MCF 10A (cell line): ENCODE measurements around the gene ZSWIM7. TPM values are rescaled to one million over a fixed set of nuclear protein-coding genes. Genes with fewer than 3 reads are reported as not detected.

Source experiments
- BruUV-seq: library from RNA; stranded (reverse); fragments of 400-500 nt; replicated peaks from 2 replicates; lab custom pipeline; 2021; lab: Mats Ljungman, UMichigan
- CTCF ChIA-PET: fragments of 300-600 bp; sonication (Branson Sonifier 250); formaldehyde crosslinking; extraction: SDS; loops from one replicate; lab custom pipeline; 2021; ENCODE audit warnings: antibody characterized with exemption, inconsistent platforms; lab: Yijun Ruan, JAX
- POLR2A ChIA-PET: fragments of 300-600, 350-650 bp; sonication (Branson Sonifier 250); formaldehyde crosslinking; extraction: SDS; loops from one replicate; lab custom pipeline; 2020; ENCODE audit warnings: antibody characterized with exemption, inconsistent platforms; lab: Yijun Ruan, JAX
- DNase-seq: peaks from one replicate; pipeline ENCODE4 v3.0.0-alpha.2; 2018; ENCODE audit not compliant: unreplicated experiment
- H3K27ac Mint-ChIP-seq: one replicate; pipeline ENCODE4 v1.8.0; 2022; ENCODE audit warnings: mild to moderate bottlenecking, low read depth, mixed read lengths; ENCODE audit not compliant: unreplicated experiment
- H3K27me3 Mint-ChIP-seq: one replicate; pipeline ENCODE4 v1.8.0; 2022; ENCODE audit warnings: mixed read lengths; ENCODE audit not compliant: insufficient read depth, unreplicated experiment
- H3K36me3 Mint-ChIP-seq: one replicate; pipeline ENCODE4 v1.8.0; 2022; ENCODE audit warnings: mild to moderate bottlenecking, moderate library complexity, mixed read lengths; ENCODE audit not compliant: insufficient read depth, unreplicated experiment
- H3K4me1 Mint-ChIP-seq: one replicate; pipeline ENCODE4 v1.8.0; 2022; ENCODE audit warnings: mixed read lengths; ENCODE audit not compliant: insufficient read depth, unreplicated experiment
- H3K4me3 Mint-ChIP-seq: one replicate; pipeline ENCODE4 v1.8.0; 2022; ENCODE audit warnings: mild to moderate bottlenecking, moderate library complexity, mixed read lengths; ENCODE audit not compliant: unreplicated experiment
- H3K9me3 Mint-ChIP-seq: one replicate; pipeline ENCODE4 v1.8.0; 2022; ENCODE audit warnings: mixed read lengths; ENCODE audit not compliant: unreplicated experiment
- intact Hi-C: fragments of 100-400 bp; cut with micrococcal nuclease; formaldehyde crosslinking; loops from 2 replicates; pipeline ENCODE4 v1.14.1; 2022
- total RNA-seq: library from RNA; stranded (reverse); gene quantifications from 2 replicates; pipeline ENCODE4 v1.2.3, GENCODE V29; 2022
- TF ChIP-seq, protein P1 (sequence below): fragments of 200-600 bp; IDR thresholded peaks from one replicate; pipeline ENCODE4 v1.8.0; 2022; ENCODE audit warnings: antibody characterized with exemption, mild to moderate bottlenecking; ENCODE audit not compliant: unreplicated experiment

Gene ZSWIM7
- total RNA-seq, 1 experiment from 2014 or later = 44.1 TPM

DNA sequence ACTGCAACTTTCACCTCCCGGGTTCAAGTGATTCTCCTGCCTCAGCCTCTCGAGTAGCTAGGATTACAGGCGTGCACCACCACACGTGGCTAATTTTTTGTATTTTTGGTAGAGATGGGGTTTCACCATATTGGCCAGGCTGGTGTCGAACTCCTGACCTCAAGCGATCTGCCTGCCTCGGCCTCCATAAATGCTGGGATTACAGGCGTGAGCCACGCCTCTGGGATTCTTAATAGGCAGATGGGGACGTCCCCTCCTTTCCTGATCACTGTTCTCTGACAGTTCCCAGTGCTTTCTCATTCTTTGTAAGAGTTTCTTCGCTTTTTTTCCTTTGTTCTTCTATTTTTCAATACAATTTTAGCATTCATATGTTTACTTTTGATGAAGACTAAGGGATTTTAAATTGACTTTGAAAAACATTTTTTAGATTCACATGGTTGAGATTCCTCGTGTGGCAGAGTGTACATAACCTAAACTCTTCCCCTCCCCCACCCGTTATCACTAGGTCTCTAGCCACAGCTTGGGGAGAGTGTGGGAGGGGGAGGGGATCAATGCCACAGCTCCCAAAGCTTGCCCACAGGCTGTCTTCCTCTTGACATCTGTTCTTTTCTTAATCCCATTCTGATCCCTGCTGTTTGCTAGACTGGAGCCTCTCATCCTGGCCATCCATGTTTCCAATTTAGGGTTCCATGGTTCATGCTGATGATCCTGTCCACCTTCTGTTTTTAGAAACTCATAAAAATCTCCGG lies 43.5 kb downstream of the ZSWIM7 start:
- Mint-ChIP-seq H3K4me1 (peaks cover 36% of the 10 kb centered on the region), H3K9me3 (no peaks in the 10 kb centered on the region), H3K27me3 (no peaks in the 10 kb centered on the region), H3K4me3 (no peak overlapping the region), H3K27ac (no peak overlapping the region), H3K36me3 (peaks cover 24% of the 10 kb centered on the region)
- no peak for DNase-seq
- ChIA-PET POLR2A (no interaction called here), CTCF (interaction anchor here (0.6 kb wide), 1 partner anchor 459 kb away, joined by 4 read pairs; no protein-coding TSS in a partner anchor)
- intact Hi-C loops = no loop called here
- no TSS peak for BruUV-seq
- TF ChIP-seq, protein P1, sequence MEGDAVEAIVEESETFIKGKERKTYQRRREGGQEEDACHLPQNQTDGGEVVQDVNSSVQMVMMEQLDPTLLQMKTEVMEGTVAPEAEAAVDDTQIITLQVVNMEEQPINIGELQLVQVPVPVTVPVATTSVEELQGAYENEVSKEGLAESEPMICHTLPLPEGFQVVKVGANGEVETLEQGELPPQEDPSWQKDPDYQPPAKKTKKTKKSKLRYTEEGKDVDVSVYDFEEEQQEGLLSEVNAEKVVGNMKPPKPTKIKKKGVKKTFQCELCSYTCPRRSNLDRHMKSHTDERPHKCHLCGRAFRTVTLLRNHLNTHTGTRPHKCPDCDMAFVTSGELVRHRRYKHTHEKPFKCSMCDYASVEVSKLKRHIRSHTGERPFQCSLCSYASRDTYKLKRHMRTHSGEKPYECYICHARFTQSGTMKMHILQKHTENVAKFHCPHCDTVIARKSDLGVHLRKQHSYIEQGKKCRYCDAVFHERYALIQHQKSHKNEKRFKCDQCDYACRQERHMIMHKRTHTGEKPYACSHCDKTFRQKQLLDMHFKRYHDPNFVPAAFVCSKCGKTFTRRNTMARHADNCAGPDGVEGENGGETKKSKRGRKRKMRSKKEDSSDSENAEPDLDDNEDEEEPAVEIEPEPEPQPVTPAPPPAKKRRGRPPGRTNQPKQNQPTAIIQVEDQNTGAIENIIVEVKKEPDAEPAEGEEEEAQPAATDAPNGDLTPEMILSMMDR = no peak

DNA sequence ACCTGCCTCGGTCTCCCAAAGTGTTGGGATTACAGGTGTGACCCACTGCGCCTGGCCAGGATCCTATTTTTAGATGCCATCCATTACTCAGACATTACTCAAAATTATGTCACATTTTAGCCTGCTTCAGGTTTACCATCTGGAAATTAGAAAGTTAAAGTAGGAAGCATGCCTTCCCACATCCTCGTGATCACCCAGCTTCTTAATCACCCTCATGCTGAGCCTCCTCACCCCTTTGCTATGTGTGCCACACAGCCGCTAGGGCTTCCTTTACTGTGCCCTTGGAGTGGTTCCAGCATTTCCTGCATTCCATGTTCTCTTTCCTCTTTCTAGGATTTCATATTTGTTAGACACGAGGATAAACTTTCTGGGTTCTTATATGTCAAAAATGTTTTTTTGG lies 45.3 kb downstream of the ZSWIM7 start:
- DNase-seq = peak; percentile 91
- no peaks in the 10 kb centered on the region for H3K9me3 Mint-ChIP-seq
- no peaks in the 10 kb centered on the region for H3K27me3 Mint-ChIP-seq
- peaks cover 36% of the 10 kb centered on the region for H3K4me1 Mint-ChIP-seq
- TF ChIP-seq, protein P1 = no peak
- H3K4me3 Mint-ChIP-seq = no peak overlapping the region
- BruUV-seq = no TSS peak
- peaks cover 32% of the 10 kb centered on the region for H3K36me3 Mint-ChIP-seq
- POLR2A ChIA-PET = interaction anchor here (0.7 to 1.3 kb wide), 3 partner anchors 9 to 45 kb away, joined by 3 to 4 read pairs (median 4); partner anchors contain the start of genes TTC19 and ZSWIM7
- peak overlapping the region; percentile 9 for H3K27ac Mint-ChIP-seq
- intact Hi-C loops = no loop called here
- CTCF ChIA-PET = no interaction called here

DNA sequence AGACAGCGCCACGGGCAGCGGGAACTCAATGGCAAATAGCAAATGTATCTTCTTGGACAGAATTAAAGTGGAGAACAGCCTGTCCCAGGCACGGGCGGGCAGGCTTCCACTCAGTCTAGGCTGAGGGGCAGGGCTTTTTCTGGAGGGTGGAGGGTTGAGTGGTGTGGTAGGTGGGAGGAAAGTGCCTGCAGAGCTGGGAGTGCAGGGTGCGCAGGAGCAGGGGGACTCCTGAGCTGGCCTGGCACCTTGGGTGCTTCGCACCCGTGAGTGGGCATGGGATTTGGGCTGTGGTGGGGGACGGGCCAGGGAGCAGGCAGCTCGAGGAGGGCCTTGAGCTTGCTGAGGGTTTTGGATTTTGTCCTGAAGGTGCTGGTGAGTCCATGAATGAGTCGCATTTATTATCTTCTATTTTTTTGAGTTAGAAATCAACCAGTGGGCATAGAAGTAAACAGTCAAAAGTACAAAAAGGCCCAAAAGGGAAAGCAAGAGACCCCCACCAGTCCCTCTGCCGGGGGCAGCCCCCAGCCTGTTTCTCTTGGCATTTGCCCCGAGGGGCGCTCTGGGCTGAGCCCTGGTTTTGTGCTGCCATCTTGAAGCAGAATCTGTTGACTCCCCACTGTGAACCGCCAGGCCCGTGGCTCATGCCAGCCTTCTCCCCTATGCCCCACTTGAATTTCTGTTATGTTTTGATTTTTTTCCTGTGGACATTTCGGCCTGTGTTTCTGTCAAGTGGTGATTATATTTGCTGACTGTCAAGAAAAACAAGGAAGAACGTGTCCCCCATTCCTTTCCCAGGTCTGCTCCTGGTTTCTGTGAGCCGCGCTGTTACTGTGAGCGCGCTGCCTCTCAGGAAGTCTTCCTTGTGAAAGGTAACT lies 46.4 kb downstream of the ZSWIM7 start:
- no peak for DNase-seq
- ChIA-PET CTCF (interaction anchor here (1.2 kb wide), 1 partner anchor 48 kb away, joined by 3 read pairs; no protein-coding TSS in a partner anchor), POLR2A (interaction anchor here (0.7 to 1.3 kb wide), 2 partner anchors 12 to 47 kb away, joined by 3 to 4 read pairs; partner anchors contain the start of genes TTC19 and ZSWIM7)
- no TSS peak for BruUV-seq
- peaks cover 24% of the 10 kb centered on the region for H3K36me3 Mint-ChIP-seq
- H3K4me3 Mint-ChIP-seq = no peak overlapping the region
- intact Hi-C loops = no loop called here
- no peaks in the 10 kb centered on the region for H3K27me3 Mint-ChIP-seq
- H3K4me1 Mint-ChIP-seq = peaks cover 25% of the 10 kb centered on the region
- no peaks in the 10 kb centered on the region for H3K9me3 Mint-ChIP-seq
- no peak overlapping the region for H3K27ac Mint-ChIP-seq
- TF ChIP-seq, protein P1 = no peak

DNA sequence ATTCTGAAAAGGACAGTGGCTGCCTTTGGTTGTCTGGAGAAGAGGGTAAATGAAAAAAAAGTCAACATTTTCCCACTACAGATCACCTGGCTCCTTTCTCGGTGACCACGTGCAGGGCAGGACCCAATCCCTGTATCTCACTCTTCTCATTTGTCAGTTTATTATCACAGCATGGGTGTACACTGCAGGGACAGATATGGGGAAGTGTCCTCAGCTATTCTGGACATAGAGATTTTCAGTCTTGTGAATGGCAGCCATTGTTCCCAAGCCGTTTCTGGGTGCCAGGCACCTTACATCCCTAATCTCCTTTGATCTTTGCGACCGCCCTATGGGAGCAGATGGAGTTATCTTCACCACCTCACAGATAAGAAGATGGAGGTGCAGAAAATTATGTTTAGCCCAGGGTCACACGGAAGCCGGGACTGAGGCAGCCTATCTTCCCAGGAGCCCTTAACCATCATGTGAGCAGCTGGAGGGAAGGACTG lies 47.4 kb downstream of the ZSWIM7 start:
- no peak overlapping the region for H3K4me3 Mint-ChIP-seq
- DNase-seq = no peak
- no TSS peak for BruUV-seq
- intact Hi-C loops = no loop called here
- ChIA-PET CTCF (interaction anchor here (0.6 to 1.2 kb wide), 2 partner anchors 49 to 54 kb away, joined by 3 read pairs; no protein-coding TSS in a partner anchor), POLR2A (no interaction called here)
- H3K27ac Mint-ChIP-seq = no peak overlapping the region
- H3K9me3 Mint-ChIP-seq = no peaks in the 10 kb centered on the region
- H3K36me3 Mint-ChIP-seq = peaks cover 24% of the 10 kb centered on the region
- peaks cover 26% of the 10 kb centered on the region for H3K4me1 Mint-ChIP-seq
- TF ChIP-seq, protein P1 = no peak
- H3K27me3 Mint-ChIP-seq = no peaks in the 10 kb centered on the region
